ENCODE data around the gene PIAS1.
"Not testable (repeated sequence)": the region's sequence is repeated elsewhere in the genome, so short reads cannot be mapped to it uniquely, and the experiment has no call there.

Gene PIAS1

GRCh38 chr15:68184616-68185480, 130.7 kb downstream of the PIAS1 start:
- DNase-seq (ENCODE audit: low spot score): no peak

GRCh38 chr15:68186671-68187397, 132.7 kb downstream of the PIAS1 start:
- DNase-seq (ENCODE audit: low spot score): no peak

GRCh38 chr15:68187559-68187958, 133.4 kb downstream of the PIAS1 start:
- no peak for DNase-seq (ENCODE audit: low spot score)

- DNase-seq (ENCODE audit: low spot score): no peak
Measured at GRCh38 chr15:68188647-68189046, 134.5 kb downstream of the PIAS1 start.

- no peak for DNase-seq (ENCODE audit: low spot score)
Measured at GRCh38 chr15:68190048-68190447, 135.9 kb downstream of the PIAS1 start.

GRCh38 chr15:68191555-68191954, 137.4 kb downstream of the PIAS1 start:
- no peak for DNase-seq (ENCODE audit: low spot score)

GRCh38 chr15:68192117-68192516, 138.0 kb downstream of the PIAS1 start:
- DNase-seq (ENCODE audit: low spot score): no peak

- no peak for DNase-seq (ENCODE audit: low spot score)
Measured at GRCh38 chr15:68192804-68193486, 138.8 kb downstream of the PIAS1 start.

- DNase-seq (ENCODE audit: low spot score): no peak
Measured at GRCh38 chr15:68195336-68196112, 141.4 kb downstream of the PIAS1 start.

GRCh38 chr15:68196445-68197169, 142.5 kb downstream of the PIAS1 start:
- no peak for DNase-seq (ENCODE audit: low spot score)

- no peak for DNase-seq (ENCODE audit: low spot score)
Measured at GRCh38 chr15:68197170-68197492, 143.0 kb downstream of the PIAS1 start.

GRCh38 chr15:68197661-68198437, 143.7 kb downstream of the PIAS1 start:
- no peak for DNase-seq (ENCODE audit: low spot score)

GRCh38 chr15:68199340-68199739, 145.2 kb downstream of the PIAS1 start:
- DNase-seq (ENCODE audit: low spot score): no peak

GRCh38 chr15:68200016-68200861, 146.1 kb downstream of the PIAS1 start:
- DNase-seq (ENCODE audit: low spot score): no peak

GRCh38 chr15:68201153-68201878, 147.2 kb downstream of the PIAS1 start:
- DNase-seq (ENCODE audit: low spot score): no peak

GRCh38 chr15:68201879-68202261, 147.8 kb downstream of the PIAS1 start:
- no peak for DNase-seq (ENCODE audit: low spot score)

- DNase-seq (ENCODE audit: low spot score): not testable (repeated sequence)
Measured at GRCh38 chr15:68202994-68203393, 148.9 kb downstream of the PIAS1 start.

- DNase-seq (ENCODE audit: low spot score): no peak
Measured at GRCh38 chr15:68203486-68203885, 149.4 kb downstream of the PIAS1 start.

- no peak for DNase-seq (ENCODE audit: low spot score)
Measured at GRCh38 chr15:68203956-68204355, 149.8 kb downstream of the PIAS1 start.

All from kidney capillary endothelial cell (primary cell).